ENCODE data around the gene YJU2.
"Not testable (repeated sequence)": the region's sequence is repeated elsewhere in the genome, so short reads cannot be mapped to it uniquely, and the experiment has no call there.

Gene YJU2

GRCh38 chr19:4266253-4267000 is 19.5 kb downstream of the YJU2 start:
- in situ Hi-C loops (cut with HindIII; ENCODE audit: low sequenced_read_pairs) = no loop called here

DNA sequence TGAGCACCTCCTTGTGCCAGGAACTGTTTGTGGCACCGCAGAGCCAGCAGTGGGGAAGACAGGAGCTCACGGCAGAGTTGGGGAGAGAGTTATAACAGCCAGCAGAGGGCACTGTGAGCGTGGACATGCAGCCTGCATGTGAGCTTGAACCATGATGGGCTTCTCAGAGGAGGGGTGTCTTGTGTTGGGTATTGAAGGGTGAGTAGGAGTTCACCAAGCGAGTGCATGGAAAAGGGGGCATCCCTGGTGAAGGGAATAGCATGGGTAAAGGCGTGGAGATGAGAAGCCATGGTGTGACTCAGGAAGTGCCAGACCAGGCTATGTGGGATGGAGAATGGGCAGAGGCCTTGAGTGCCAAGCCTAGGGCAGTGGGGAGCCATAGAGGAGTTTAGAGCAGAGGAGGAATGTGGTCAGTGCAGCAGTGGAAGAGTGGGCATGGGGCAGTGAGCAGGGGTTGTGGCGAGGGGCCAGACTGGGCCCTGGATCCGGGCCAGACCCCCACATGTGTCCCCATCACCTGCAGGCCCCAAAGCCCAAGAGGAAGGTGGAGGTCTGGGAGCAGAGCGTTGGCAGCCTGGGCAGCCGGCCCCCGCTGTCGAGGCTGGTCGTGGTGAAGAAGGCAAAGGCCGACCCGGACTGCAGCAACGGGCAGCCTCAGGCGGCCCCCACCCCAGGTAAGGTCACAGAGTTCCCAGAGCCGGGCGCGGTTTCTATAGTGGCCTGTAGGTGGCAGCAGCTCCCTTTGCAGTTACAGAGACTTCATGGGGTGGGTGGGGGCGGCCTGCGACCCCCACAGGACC is 20.4 kb downstream of the YJU2 start:
- in situ Hi-C loops (cut with HindIII; ENCODE audit: low sequenced_read_pairs) = no loop called here

DNA sequence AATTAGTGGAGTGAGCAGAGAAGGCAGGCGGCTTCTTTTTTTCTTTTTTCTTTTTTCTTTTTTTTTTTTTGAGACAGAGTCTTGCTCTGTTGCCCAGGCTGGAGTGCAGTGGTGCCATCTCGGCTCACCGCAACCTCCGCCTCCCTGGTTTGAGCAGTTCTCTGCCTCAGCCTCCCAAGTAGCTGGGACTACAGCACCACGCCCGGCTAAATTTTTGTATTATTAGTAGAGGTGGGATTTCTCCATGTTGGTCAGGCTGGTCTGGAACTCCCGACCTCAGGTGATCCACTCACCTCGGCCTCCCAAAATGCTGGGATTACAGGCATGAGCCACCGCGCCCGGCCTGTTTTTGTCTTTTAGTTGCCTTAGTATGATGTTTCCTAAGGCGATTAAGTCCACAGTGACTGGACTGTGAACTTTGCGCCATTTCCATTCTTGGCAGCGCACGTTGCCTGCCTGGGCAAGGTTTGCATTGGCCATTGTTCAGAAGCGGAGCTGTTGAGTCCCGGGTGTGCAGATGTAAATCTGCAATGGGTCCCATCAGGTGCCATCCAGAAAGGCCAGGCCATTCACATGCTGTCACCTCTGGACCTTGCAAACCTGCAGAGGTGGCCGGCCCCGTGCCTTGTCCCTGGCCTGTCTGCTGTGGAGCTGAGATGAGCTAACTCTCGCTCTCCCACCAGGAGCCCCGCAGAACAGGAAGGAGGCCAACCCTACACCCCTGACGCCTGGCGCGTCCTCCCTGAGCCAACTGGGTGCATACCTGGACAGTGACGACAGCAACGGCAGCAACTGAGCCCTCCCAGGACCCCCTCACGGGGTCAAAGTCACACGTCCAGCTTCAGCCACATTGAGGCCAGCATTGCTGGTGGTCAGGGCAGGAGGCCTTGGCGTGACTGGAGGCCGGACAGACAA is 21.3 kb downstream of the YJU2 start:
- in situ Hi-C loops (cut with HindIII; ENCODE audit: low sequenced_read_pairs) = no loop called here

DNA sequence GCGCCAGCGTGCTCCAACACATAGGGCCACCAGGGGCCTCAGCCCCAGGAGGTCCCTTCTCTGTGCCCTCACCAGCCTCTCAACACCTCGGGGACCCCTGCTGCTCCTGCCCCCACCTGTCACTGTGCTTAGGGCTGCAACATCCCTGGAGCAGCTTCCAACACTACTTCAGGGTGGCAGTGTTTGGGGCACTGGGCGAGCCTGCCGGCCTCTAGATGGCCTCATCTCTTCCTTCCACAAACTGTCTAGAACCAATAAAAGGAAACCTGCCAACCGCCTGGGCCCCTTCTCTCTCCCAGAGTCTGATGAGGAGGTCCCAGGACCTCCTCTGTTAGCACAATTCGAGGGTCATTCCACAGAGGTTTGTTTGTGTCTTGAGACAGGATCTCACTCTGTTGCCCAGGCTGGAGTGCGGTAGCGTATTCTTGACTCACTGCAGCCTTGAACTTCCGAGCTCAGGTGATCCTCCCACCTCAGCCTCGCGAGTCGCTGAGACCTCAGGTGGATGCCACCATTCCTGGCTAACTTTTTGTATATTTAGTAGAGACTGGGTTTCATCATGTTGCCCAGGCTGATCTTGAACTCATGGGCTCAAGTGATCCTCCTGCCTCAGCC is 22.0 kb downstream of the YJU2 start:
- in situ Hi-C loops (cut with HindIII; ENCODE audit: low sequenced_read_pairs) = no loop called here

DNA sequence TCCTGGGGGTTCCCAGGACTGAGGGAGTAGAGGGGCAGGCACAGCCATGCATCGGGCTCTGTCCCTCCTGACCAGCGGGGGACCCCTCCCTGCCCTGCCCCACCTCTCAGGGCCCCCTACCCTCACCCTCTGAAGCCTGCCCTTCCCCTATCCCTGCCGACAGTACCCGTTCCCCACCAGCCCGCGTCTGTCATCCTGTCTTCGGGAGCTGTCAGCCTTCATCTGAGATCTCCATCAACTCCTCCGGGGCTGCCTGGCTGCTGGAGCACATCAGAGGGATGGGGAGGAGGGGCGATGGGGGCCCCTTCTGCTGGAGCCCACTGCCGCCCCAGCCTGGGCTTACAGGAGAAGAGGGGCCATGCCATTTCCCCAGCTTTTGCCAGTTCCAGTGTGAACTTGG is 26.0 kb downstream of the YJU2 start:
- in situ Hi-C loops (cut with HindIII; ENCODE audit: low sequenced_read_pairs) = loop anchor here (5.0 kb wide), 1 partner anchor 54 kb away; no protein-coding TSS in a partner anchor

GRCh38 chr19:4274321-4274686 is 27.4 kb downstream of the YJU2 start:
- in situ Hi-C loops (cut with HindIII; ENCODE audit: low sequenced_read_pairs) = loop anchor here (5.0 kb wide), 1 partner anchor 53 kb away; no protein-coding TSS in a partner anchor

GRCh38 chr19:4277191-4277696 is 30.4 kb downstream of the YJU2 start:
- in situ Hi-C loops (cut with HindIII; ENCODE audit: low sequenced_read_pairs) = no loop called here

GRCh38 chr19:4278010-4278409 is 31.1 kb downstream of the YJU2 start:
- in situ Hi-C loops (cut with HindIII; ENCODE audit: low sequenced_read_pairs) = no loop called here

GRCh38 chr19:4278419-4279266 is 31.8 kb downstream of the YJU2 start, which contains the start of gene SHD:
SHD (plus strand) TSS chr19:4279266; CDS start chr19:4280064, 798 bp downstream.
- in situ Hi-C loops (cut with HindIII; ENCODE audit: low sequenced_read_pairs) = no loop called here

DNA sequence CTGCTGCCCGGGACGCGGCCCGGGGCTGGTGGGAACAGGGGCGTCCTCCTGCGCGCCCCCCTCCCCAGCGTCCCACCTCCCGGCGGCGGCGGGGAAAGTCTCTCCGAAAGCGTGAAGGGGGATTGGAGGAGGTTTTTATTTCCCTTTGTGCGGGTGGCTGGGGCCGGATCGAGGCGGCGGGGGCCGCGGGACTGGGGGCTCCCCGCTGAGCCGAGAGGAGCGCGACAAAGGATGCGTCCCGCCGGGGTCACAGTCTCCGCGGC is 32.3 kb downstream of the YJU2 start:
- in situ Hi-C loops (cut with HindIII; ENCODE audit: low sequenced_read_pairs) = no loop called here

GRCh38 chr19:4279530-4280422 is 32.9 kb downstream of the YJU2 start:
- in situ Hi-C loops (cut with HindIII; ENCODE audit: low sequenced_read_pairs) = no loop called here

- in situ Hi-C loops (cut with HindIII; ENCODE audit: low sequenced_read_pairs) = no loop called here
Observed at GRCh38 chr19:4284176-4284958, 37.5 kb downstream of the YJU2 start.

DNA sequence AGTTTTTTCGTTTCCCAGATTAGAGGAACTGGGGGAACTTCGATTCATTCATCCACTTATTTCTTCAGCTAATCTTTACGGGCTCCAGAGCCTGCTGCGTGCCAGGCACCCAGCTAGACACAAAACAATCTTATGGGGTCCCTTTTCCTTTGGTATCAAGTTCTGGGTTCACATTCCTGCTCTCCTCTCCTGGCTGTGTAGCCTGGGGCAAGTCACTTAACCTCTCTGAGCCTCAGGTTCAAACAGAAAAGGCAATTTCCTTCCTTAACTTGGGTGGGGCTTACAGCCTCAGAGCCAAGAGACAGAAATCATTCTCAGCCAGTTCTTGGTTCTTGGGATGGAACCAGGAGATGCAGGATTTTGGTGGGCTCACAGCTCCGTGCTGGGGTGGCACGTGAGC is 38.1 kb downstream of the YJU2 start:
- in situ Hi-C loops (cut with HindIII; ENCODE audit: low sequenced_read_pairs) = no loop called here

DNA sequence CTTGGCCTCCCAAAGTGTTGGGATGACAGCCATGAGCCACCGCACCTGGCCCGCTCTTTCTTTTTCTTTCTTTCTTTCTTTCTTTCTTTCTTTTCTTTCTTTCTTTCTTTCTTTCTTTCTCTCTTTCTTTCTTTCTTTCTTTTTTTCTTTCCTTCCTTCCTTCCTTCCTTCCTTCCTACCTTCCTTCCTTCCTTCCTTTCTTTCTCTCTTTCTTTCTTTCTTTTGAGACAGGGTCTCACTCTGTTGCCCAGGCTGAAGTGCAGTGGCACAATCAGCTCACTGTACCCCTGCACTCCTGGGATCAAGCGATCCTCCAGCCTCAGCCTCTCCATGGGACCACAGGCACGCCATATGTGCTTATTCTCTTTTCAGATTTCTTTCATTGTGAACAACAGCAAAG is 39.3 kb downstream of the YJU2 start:
- in situ Hi-C loops (cut with HindIII; ENCODE audit: low sequenced_read_pairs) = not testable (repeated sequence)

DNA sequence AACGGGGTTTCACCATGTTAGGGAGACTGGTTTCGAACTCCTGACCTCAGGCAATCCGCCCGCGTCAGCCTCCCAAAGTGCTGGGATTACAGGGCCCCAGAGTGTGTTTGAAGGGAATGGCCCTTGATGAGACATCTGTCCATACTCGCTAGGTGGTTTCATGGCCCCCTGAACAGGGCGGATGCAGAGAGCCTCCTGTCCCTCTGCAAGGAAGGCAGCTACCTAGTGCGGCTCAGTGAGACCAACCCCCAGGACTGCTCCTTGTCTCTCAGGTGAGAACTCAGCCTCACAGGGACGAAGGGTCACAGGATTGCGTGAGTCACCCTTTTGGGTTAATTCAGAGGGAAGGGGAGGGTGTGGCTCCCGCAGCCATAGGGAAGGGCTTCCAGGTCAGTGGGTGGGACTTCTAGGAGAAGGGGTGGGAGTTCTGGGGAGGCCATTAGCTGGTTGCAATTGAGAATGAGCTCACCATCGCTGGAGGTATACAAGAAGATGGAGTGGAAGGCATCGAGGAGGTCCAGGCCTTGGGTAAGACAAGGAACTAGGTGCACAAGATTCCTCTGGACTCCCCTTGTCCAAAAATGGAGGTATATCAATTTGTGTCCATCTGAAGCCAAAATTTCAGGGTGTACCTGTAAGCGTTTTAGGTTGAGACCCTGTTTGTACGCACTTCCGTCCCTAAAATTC is 41.4 kb downstream of the YJU2 start:
- in situ Hi-C loops (cut with HindIII; ENCODE audit: low sequenced_read_pairs) = no loop called here

GRCh38 chr19:4291184-4291732 is 44.4 kb downstream of the YJU2 start:
- in situ Hi-C loops (cut with HindIII; ENCODE audit: low sequenced_read_pairs) = no loop called here

- in situ Hi-C loops (cut with HindIII; ENCODE audit: low sequenced_read_pairs) = no loop called here
Observed at GRCh38 chr19:4292515-4292914, 45.6 kb downstream of the YJU2 start.
